ENCODE measurements around the gene ETV6. TPM values are rescaled to one million over a fixed set of nuclear protein-coding genes. Genes with fewer than 3 reads are reported as not detected.

Gene ETV6
- total and polyA plus RNA-seq, 2 of the 8 experiments (the other 6 are each of a cell fraction or from before 2014, with no cell fraction given), result 5.5 to 23.9 TPM

- Histone ChIP-seq H3K27ac (ENCODE audit: low read depth, low read length) (no peak overlapping the region), H4K5ac (ENCODE audit: insufficient read length, low read depth, low read length) (no peak overlapping the region), H3K9ac (replicated peaks in 1 of 4; ENCODE audit: extremely low read depth in 1 of 4, low read depth in 3 of 4, low read length in 3 of 4) (no peak overlapping the region), H3K56ac (replicated peaks; ENCODE audit: insufficient read length, low read depth, low read length) (no peak overlapping the region), H2AK5ac (ENCODE audit: low read depth, low read length) (no peak overlapping the region), H3K79me1 (ENCODE audit: low read depth, low read length) (no peaks in the 10 kb centered on the region), H4K20me1 (replicated peaks in 1 of 2; ENCODE audit: control insufficient read depth in 1 of 2, insufficient read depth in 2 of 2, low read length in 2 of 2) (no peaks in the 10 kb centered on the region), H2BK120ac (replicated peaks; ENCODE audit: low read depth, low read length) (no peak overlapping the region), H3K23ac (ENCODE audit: insufficient read length) (no peak overlapping the region), H4K8ac (ENCODE audit: extremely low read depth, insufficient read depth, low read length) (no peak overlapping the region), H2BK15ac (ENCODE audit: low read length) (no peak overlapping the region), H3K4me3 (ENCODE audit: extremely low read depth in 1 of 4, insufficient read depth in 2 of 4, low read depth in 3 of 4, low read length in 4 of 4) (no peak overlapping the region), H3K23me2 (ENCODE audit: low read depth, low read length) (no peaks in the 10 kb centered on the region), H3K27me3 (replicated peaks in 1 of 4; ENCODE audit: control insufficient read depth in 3 of 4, extremely low read depth in 1 of 4, insufficient read depth in 3 of 4, low read length in 3 of 4) (no peaks in the 10 kb centered on the region), H3K79me2 (ENCODE audit: control insufficient read depth in 1 of 2, insufficient read depth in 2 of 2, low read length in 2 of 2) (no peaks in the 10 kb centered on the region), H3K4ac (replicated peaks; ENCODE audit: insufficient read length, low read depth, low read length) (no peak overlapping the region), H3K9me3 (ENCODE audit: insufficient read depth in 2 of 2, low read depth in 1 of 2, low read length in 1 of 2) (no peaks in the 10 kb centered on the region), H4K91ac (replicated peaks; ENCODE audit: insufficient read length, low read length) (no peak overlapping the region), H2BK5ac (ENCODE audit: low read depth, low read length) (no peak overlapping the region), H2AFZ (ENCODE audit: low read length) (no peak overlapping the region), H2BK20ac (ENCODE audit: low read length) (no peak overlapping the region), H3K4me2 (ENCODE audit: insufficient read depth in 1 of 2, low read depth in 2 of 2, low read length in 2 of 2) (no peak overlapping the region), H3K36me3 (ENCODE audit: control insufficient read depth in 2 of 4, insufficient read depth in 4 of 4, low read length in 3 of 4) (no peaks in the 10 kb centered on the region; a peak in 1 of 8 replicates), H3K14ac (ENCODE audit: insufficient read length) (no peak overlapping the region), H3K18ac (ENCODE audit: extremely low read depth, low read length) (no peak overlapping the region), H2BK12ac (ENCODE audit: low read depth, low read length) (no peak overlapping the region), H3K4me1 (replicated peaks in 1 of 4; ENCODE audit: control insufficient read depth in 3 of 4, insufficient read depth in 4 of 4, low read length in 3 of 4) (no peaks in the 10 kb centered on the region)
- no peak for DNase-seq (ENCODE audit: low read depth in 1 of 2, low spot score in 2 of 2)
- 86% methylated on average over 14 of the region's 14 CpGs; no CpG with 5 or more reads in 1 of the 2 experiments for WGBS, 2 experiments (ENCODE audit: extremely low coverage in 1 of 2, insufficient coverage in 1 of 2, insufficient read length in 1 of 2, insufficient replicate concordance in 2 of 2, low coverage in 1 of 2, low lambda C conversion rate in 2 of 2, missing lambda C conversion rate in 1 of 2)
- no peak for FAIRE-seq
- ChIA-PET POLR2A (ENCODE audit: partially characterized antibody) (no interaction called here), CTCF (ENCODE audit: partially characterized antibody) (interaction anchor here (1.5 kb wide), 1 partner anchor 38 kb away, joined by 4 read pairs; no protein-coding TSS in a partner anchor)
- no peak for TF ChIP-seq SP1 (IDR thresholded peaks at IDR 0.05; ENCODE audit: low read depth, low read length)
These were observed 187.0 kb downstream of the ETV6 start for GRCh38 chr12:11836282-11837151.

Data from H1 (cell line).